K562 (cell line): ENCODE results near the gene CNTFR. TPM values are rescaled to one million over a fixed set of nuclear protein-coding genes. Genes with fewer than 3 reads are reported as not detected.
A peak's percentile ranks its signal among the peaks of the same experiment; 100 is the strongest.

Source experiments
- CEBPB ChIP-seq: fragments of 450-650 bp; IDR thresholded peaks from 2 replicates; pipeline ENCODE4 v1.6.1; 2016; ENCODE audit warnings: missing genetic modification characterization, missing compliant biosample characterization
- CEBPG ChIP-seq, 3 experiments: fragments of 200-800 bp in 1 of 3; sonication (Bioruptor generic) in 1 of 3; sonication (generic) in 1 of 3; formaldehyde crosslinking in 1 of 3; IDR thresholded peaks in 2 of 3; conservative IDR thresholded peaks in 1 of 3; 2 replicates each; pipeline versions ENCODE4 v1.6.1 to v1.8.0; 2016 to 2022; ENCODE audit warnings: missing compliant biosample characterization in 2 of 3, missing genetic modification characterization in 2 of 3, mild to moderate bottlenecking in 1 of 3, missing genetic modification reagents in 1 of 3
- CREB1 ChIP-seq, 2 experiments: sonication (generic) in 1 of 2; formaldehyde crosslinking in 1 of 2; IDR thresholded peaks; 2 replicates each; pipeline versions ENCODE4 v1.6.1 to v1.8.0; 2012 to 2022; ENCODE audit warnings: inconsistent platforms in 1 of 2, mild to moderate bottlenecking in 1 of 2, missing genetic modification reagents in 1 of 2, moderate library complexity in 1 of 2
- JUN ChIP-seq, 2 experiments: sonication (generic) in 1 of 2; formaldehyde crosslinking in 1 of 2; IDR thresholded peaks; 2 replicates each; pipeline versions ENCODE4 v1.6.1 to v1.8.0; 2012 to 2022; ENCODE audit warnings: borderline replicate concordance in 2 of 2, mild to moderate bottlenecking in 2 of 2, improper control_type of control experiment in 1 of 2, low read depth in 1 of 2, low read length in 1 of 2, missing genetic modification reagents in 1 of 2
- KAT7 ChIP-seq: sonication (generic); formaldehyde crosslinking; IDR thresholded peaks from 2 replicates; pipeline ENCODE4 v1.8.0; 2022; ENCODE audit warnings: missing genetic modification reagents, mild to moderate bottlenecking, borderline replicate concordance
- NFIX ChIP-seq: fragments of 250-450 bp; sonication (Bioruptor Pico); IDR thresholded peaks from 2 replicates; pipeline ENCODE4 v1.4.0; 2020; ENCODE audit warnings: low read depth, mild to moderate bottlenecking, moderate library complexity
- NR2C1 ChIP-seq, 2 experiments: fragments of 450-650 bp; IDR thresholded peaks; 2 replicates each; pipeline ENCODE4 v1.6.1; 2017; ENCODE audit warnings: mild to moderate bottlenecking in 2 of 2, antibody characterized with exemption in 1 of 2, inconsistent platforms in 1 of 2, missing compliant biosample characterization in 1 of 2, missing genetic modification characterization in 1 of 2
- POLR2H ChIP-seq: IDR thresholded peaks from 2 replicates; pipeline ENCODE4 v1.6.1; 2016; ENCODE audit warnings: missing genetic modification characterization, low read depth, mild to moderate bottlenecking, control low read depth, missing compliant biosample characterization, moderate library complexity
- PYGO2 ChIP-seq: fragments of 450-650 bp; IDR thresholded peaks from 2 replicates; pipeline ENCODE4 v1.6.1; 2016; ENCODE audit warnings: mild to moderate bottlenecking, missing genetic modification characterization, moderate library complexity, missing compliant biosample characterization
- RFX7 ChIP-seq: fragments of 250-450 bp; sonication (Bioruptor Pico); IDR thresholded peaks from 2 replicates; pipeline ENCODE4 v1.5.1; 2021; ENCODE audit warnings: mild to moderate bottlenecking
- SIN3B ChIP-seq: fragments of 450-650 bp; IDR thresholded peaks from 2 replicates; pipeline ENCODE4 v1.6.1; 2017; ENCODE audit warnings: low read depth, mild to moderate bottlenecking, moderate library complexity
- SMARCB1 ChIP-seq: IDR thresholded peaks from 2 replicates; pipeline ENCODE4 v1.6.1; 2011; ENCODE audit warnings: improper control_type of control experiment, low read depth; ENCODE audit not compliant: insufficient read length
- SMARCC2 ChIP-seq: fragments of 450-650 bp; IDR thresholded peaks from 2 replicates; pipeline ENCODE4 v1.6.1; 2017; ENCODE audit warnings: antibody characterized with exemption, moderate library complexity, mild to moderate bottlenecking, low read depth
- TFAM ChIP-seq: fragments of 250-450 bp; sonication (Bioruptor Pico); conservative IDR thresholded peaks from 2 replicates; pipeline ENCODE4 v1.5.0; 2021; ENCODE audit warnings: mild to moderate bottlenecking, moderate library complexity
- ZNF41 ChIP-seq: fragments of 250-450 bp; sonication (Bioruptor Pico); conservative IDR thresholded peaks from 2 replicates; pipeline ENCODE4 v1.4.0; 2020; ENCODE audit warnings: mild to moderate bottlenecking
- ZNF436 ChIP-seq: fragments of 250-450, 450-650 bp; sonication (Bioruptor Pico); formaldehyde crosslinking; IDR thresholded peaks from 2 replicates; pipeline ENCODE4 v1.7.0; 2020; ENCODE audit warnings: mild to moderate bottlenecking
- ZNF76 ChIP-seq: fragments of 250-450 bp; sonication (Bioruptor Pico); IDR thresholded peaks from 2 replicates; pipeline ENCODE4 v1.4.0; 2020; ENCODE audit warnings: mild to moderate bottlenecking, moderate library complexity, borderline replicate concordance
- polyA plus RNA-seq, 8 experiments: library from polyadenylated mRNA; depleted of rRNA in 4 of 8; stranded (reverse) in 5 of 8; unstranded in 3 of 8; fragments of >200 nt; fragmentation: Nextera tagmentation in 2 of 8; fragmentation: Illumina TruSeq in 1 of 8; extraction: Ambion mirVana in 2 of 8; extraction: Trizol in 1 of 8; gene quantifications; 2 replicates each; pipeline versions ENCODE4 v1.2.1 to v1.2.3, GENCODE V29; 2011 to 2014; ENCODE audit warnings: inconsistent platforms in 1 of 8, missing spikeins in 1 of 8
- total RNA-seq, 7 experiments: library from RNA; depleted of rRNA in 6 of 7; stranded (reverse); fragments of >200 nt in 6 of 7; fragmentation: Illumina TruSeq in 2 of 7; extraction: Trizol in 2 of 7; gene quantifications; 2 replicates each; pipeline versions ENCODE4 v1.2.1 to v1.2.3, GENCODE V29; 2011 to 2021; ENCODE audit warnings: low replicate concordance in 1 of 7
- TF ChIP-seq, protein P1 (sequence below): fragments of 200-800 bp; sonication (Bioruptor generic); IDR thresholded peaks from 2 replicates; pipeline ENCODE4 v1.6.1; 2016; ENCODE audit warnings: missing genetic modification characterization, missing compliant biosample characterization
- TF ChIP-seq, protein P2 (sequence below): fragments of 250-450 bp; sonication (Bioruptor Pico); IDR thresholded peaks from 2 replicates; pipeline ENCODE4 v1.4.0; 2020; ENCODE audit warnings: mild to moderate bottlenecking

The CNTFR gene
- total and polyA plus RNA-seq, 9 of the 15 experiments (the other 6 are each of a cell fraction or from before 2014, with no cell fraction given): not detected

DNA sequence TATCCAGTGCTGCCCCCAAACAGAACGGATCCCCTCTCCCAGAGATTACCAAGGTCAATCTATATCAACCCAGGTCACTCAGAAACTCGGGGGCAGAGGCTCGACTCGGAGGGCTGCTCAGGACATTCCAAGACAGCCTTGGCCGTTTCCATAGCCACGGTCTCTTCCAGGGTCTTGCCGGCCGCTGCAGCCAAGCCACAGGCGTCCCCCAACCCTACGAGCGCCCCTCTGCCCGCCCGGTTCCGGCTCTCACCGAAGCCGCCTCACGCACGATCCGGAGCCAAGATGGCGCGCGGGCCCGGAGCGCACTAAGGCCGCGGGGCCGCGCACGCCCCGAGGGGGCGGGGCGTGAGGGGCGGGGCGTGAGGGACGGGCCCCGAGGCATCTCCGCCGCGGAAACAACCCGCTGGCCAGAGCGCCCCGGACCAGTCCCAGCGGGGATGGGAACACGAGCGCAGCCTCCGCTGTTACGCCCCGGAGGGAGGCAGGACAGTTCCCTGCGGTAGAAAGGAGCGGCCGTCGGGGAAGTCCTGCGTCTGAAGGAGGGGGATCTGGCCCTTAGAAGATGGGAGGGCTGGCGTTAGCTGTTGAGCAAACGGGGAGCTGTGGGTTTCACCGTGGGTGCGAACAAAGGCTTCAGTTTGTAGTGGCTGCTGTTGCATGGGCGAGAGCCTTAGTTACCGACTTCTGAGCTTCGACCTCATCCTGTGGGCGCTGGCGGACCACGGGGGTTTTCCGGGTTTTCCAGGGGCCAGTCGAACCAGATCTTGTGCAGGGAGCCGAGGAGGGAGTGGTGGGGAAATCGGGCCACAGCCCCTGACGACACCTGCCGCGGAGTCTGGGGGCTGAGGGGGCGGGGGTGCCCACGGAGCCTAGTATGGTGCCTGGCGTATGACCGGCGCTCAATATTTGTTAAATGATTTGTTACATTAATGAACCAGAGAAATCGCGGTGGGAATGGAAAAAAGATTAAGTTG, 22.6 kb upstream of the CNTFR start, which contains the start of gene RPP25L (continued):
- TF ChIP-seq JUN (IDR thresholded peaks at IDR 0.05; ENCODE audit: borderline replicate concordance, low read depth, low read length): no peak
- 0 out of 2 replicates have a peak, but pooled peaks have one; percentile 20 for TF ChIP-seq JUN (CRISPR knock-in tag; IDR thresholded peaks at IDR 0.05; ENCODE audit: borderline replicate concordance)
- TF ChIP-seq TFAM (CRISPR knock-in tag): no peak
- TF ChIP-seq, protein P1, sequence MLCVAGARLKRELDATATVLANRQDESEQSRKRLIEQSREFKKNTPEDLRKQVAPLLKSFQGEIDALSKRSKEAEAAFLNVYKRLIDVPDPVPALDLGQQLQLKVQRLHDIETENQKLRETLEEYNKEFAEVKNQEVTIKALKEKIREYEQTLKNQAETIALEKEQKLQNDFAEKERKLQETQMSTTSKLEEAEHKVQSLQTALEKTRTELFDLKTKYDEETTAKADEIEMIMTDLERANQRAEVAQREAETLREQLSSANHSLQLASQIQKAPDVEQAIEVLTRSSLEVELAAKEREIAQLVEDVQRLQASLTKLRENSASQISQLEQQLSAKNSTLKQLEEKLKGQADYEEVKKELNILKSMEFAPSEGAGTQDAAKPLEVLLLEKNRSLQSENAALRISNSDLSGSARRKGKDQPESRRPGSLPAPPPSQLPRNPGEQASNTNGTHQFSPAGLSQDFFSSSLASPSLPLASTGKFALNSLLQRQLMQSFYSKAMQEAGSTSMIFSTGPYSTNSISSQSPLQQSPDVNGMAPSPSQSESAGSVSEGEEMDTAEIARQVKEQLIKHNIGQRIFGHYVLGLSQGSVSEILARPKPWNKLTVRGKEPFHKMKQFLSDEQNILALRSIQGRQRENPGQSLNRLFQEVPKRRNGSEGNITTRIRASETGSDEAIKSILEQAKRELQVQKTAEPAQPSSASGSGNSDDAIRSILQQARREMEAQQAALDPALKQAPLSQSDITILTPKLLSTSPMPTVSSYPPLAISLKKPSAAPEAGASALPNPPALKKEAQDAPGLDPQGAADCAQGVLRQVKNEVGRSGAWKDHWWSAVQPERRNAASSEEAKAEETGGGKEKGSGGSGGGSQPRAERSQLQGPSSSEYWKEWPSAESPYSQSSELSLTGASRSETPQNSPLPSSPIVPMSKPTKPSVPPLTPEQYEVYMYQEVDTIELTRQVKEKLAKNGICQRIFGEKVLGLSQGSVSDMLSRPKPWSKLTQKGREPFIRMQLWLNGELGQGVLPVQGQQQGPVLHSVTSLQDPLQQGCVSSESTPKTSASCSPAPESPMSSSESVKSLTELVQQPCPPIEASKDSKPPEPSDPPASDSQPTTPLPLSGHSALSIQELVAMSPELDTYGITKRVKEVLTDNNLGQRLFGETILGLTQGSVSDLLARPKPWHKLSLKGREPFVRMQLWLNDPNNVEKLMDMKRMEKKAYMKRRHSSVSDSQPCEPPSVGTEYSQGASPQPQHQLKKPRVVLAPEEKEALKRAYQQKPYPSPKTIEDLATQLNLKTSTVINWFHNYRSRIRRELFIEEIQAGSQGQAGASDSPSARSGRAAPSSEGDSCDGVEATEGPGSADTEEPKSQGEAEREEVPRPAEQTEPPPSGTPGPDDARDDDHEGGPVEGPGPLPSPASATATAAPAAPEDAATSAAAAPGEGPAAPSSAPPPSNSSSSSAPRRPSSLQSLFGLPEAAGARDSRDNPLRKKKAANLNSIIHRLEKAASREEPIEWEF (CRISPR knock-in tag): no peak
- TF ChIP-seq RFX7 (CRISPR knock-in tag): no peak
- no peak for TF ChIP-seq ZNF41 (CRISPR knock-in tag)
- no peak for TF ChIP-seq CEBPB (tag)
- no peak for TF ChIP-seq ZNF76 (CRISPR knock-in tag)
- TF ChIP-seq NFIX (CRISPR knock-in tag): no peak
- no peak for TF ChIP-seq KAT7 (CRISPR knock-in tag)
- TF ChIP-seq PYGO2: no peak
- no peak for TF ChIP-seq SMARCB1
- TF ChIP-seq, protein P2, sequence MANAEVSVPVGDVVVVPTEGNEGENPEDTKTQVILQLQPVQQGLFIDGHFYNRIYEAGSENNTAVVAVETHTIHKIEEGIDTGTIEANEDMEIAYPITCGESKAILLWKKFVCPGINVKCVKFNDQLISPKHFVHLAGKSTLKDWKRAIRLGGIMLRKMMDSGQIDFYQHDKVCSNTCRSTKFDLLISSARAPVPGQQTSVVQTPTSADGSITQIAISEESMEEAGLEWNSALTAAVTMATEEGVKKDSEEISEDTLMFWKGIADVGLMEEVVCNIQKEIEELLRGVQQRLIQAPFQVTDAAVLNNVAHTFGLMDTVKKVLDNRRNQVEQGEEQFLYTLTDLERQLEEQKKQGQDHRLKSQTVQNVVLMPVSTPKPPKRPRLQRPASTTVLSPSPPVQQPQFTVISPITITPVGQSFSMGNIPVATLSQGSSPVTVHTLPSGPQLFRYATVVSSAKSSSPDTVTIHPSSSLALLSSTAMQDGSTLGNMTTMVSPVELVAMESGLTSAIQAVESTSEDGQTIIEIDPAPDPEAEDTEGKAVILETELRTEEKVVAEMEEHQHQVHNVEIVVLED (CRISPR knock-in tag): peak; percentile 64
- peak; percentile 72 for TF ChIP-seq POLR2H (tag)
- TF ChIP-seq ZNF436: no peak
- no peak for TF ChIP-seq CEBPG (CRISPR knock-in tag; IDR thresholded peaks at IDR 0.05)
- no peak for TF ChIP-seq CEBPG (tag; conservative IDR thresholded peaks at IDR 0.05 in 1 of 2, IDR thresholded peaks at IDR 0.05 in 1 of 2)
- TF ChIP-seq CREB1 (IDR thresholded peaks at IDR 0.05): no peak; the same call in 1 of the 2 replicates
- no peak for TF ChIP-seq CREB1 (CRISPR knock-in tag; IDR thresholded peaks at IDR 0.05)
- TF ChIP-seq NR2C1 (IDR thresholded peaks at IDR 0.05): no peak
- TF ChIP-seq NR2C1 (tag; IDR thresholded peaks at IDR 0.05): no peak
- no peak for TF ChIP-seq SIN3B
- TF ChIP-seq SMARCC2: no peak
